Esophagus squamous epithelium (tissue), 5 donors: Measurements from ENCODE around the gene BRD1. TPM values are rescaled to one million over a fixed set of nuclear protein-coding genes. Genes with fewer than 3 reads are reported as not detected.

Source experiments
- DNase-seq: peaks from one replicate; lab custom pipeline; 2025; lab: John Stamatoyannopoulos, UW
- H3K27ac ChIP-seq, 4 donors: fragments of 200-600 bp; sonication (generic); one replicate each; pipeline ENCODE4 v1.5.1; 2016 to 2019; ENCODE audit warnings: mild to moderate bottlenecking in 1 of 4
- H3K27me3 ChIP-seq, 4 donors: fragments of 200-600 bp; sonication (generic); 1 replicate in 3 of 4; 2 replicates in 1 of 4; pipeline versions ENCODE4 v1.5.1 to v1.6.0; 2017 to 2021; ENCODE audit warnings: antibody characterized with exemption in 1 of 4
- H3K36me3 ChIP-seq, 3 donors: fragments of 200-600 bp; sonication (generic); one replicate each; pipeline ENCODE4 v1.5.1; 2016 to 2019
- H3K4me1 ChIP-seq, 3 donors: fragments of 200-600 bp; sonication (generic); one replicate each; pipeline ENCODE4 v1.5.1; 2017 to 2019
- H3K4me3 ChIP-seq, 4 donors: fragments of 200-600 bp; sonication (generic); 1 replicate in 3 of 4; 2 replicates in 1 of 4; pipeline ENCODE4 v1.5.1; 2016 to 2019; ENCODE audit warnings: mild to moderate bottlenecking in 2 of 4, moderate library complexity in 1 of 4
- H3K9me3 ChIP-seq, 3 donors: fragments of 200-600 bp; sonication (generic); one replicate each; pipeline ENCODE4 v1.5.1; 2016 to 2019
- CTCF ChIP-seq, 6 experiments: fragments of 450-650 bp in 4 of 6; fragments of 200-600 bp in 2 of 6; sonication (generic) in 2 of 6; IDR thresholded peaks; one replicate each; pipeline ENCODE4 v1.5.1; 2016 to 2019; ENCODE audit warnings: antibody characterized with exemption in 6 of 6, mild to moderate bottlenecking in 4 of 6, moderate library complexity in 4 of 6
- POLR2A ChIP-seq, 4 donors: fragments of 450-650 bp; IDR thresholded peaks; one replicate each; pipeline ENCODE4 v1.6.1; 2017; ENCODE audit warnings: antibody characterized with exemption in 4 of 4, mild to moderate bottlenecking in 4 of 4, moderate library complexity in 3 of 4
- WGBS, 2 donors: methylation state at CpG; one replicate each; pipeline ENCODE4 v1.1.5; 2018; 5-methylcytosine and 5-hydroxymethylcytosine counted together
- intact Hi-C: fragments of 100-400 bp; cut with DNase I; formaldehyde crosslinking; loops from one replicate; pipeline ENCODE4 v1.15.0; 2022
- total RNA-seq, 4 donors: library from RNA; depleted of rRNA; stranded (reverse); fragments of >200 nt; gene quantifications; one replicate each; pipeline ENCODE4 v1.1.0, GENCODE V29; 2016
- donor health status: DM: yes; HTN: yes; CAD: no.

Gene BRD1
- total RNA-seq, 4 donors from 2014 or later: 17.8 to 37.4 (median 29.9) TPM

GRCh38 chr22:49734882-49735281, 92.8 kb downstream of the BRD1 start:
- Histone ChIP-seq H3K27ac (no peak overlapping the region), H3K9me3 (no peaks in the 10 kb centered on the region), H3K4me3 (no peak overlapping the region), H3K36me3 (no peaks in the 10 kb centered on the region), H3K27me3 (peaks cover 0 to 92% (median 0%) of the 10 kb centered on the region in 4 donors), H3K4me1 (no peaks in the 10 kb centered on the region)
- 89% methylated on average over 4 of the region's 12 CpGs; no CpG with 5 or more reads in 1 of the 2 donors for WGBS, 2 donors
- TF ChIP-seq POLR2A (IDR thresholded peaks at IDR 0.05) (no peak), CTCF (IDR thresholded peaks at IDR 0.05) (no peak)
- intact Hi-C loops: no loop called here
- no peak for DNase-seq

GRCh38 chr22:49734390-49734789, 93.3 kb downstream of the BRD1 start:
- DNase-seq: no peak
- Histone ChIP-seq H3K27ac (no peak overlapping the region), H3K4me1 (no peaks in the 10 kb centered on the region), H3K4me3 (no peak overlapping the region), H3K36me3 (no peaks in the 10 kb centered on the region), H3K27me3 (peaks cover 0 to 97% (median 0%) of the 10 kb centered on the region in 4 donors), H3K9me3 (no peaks in the 10 kb centered on the region)
- intact Hi-C loops: no loop called here
- TF ChIP-seq CTCF (IDR thresholded peaks at IDR 0.05) (no peak), POLR2A (IDR thresholded peaks at IDR 0.05) (no peak)
- 59 to 88% methylated on average over 3 to 4 of the region's 11 CpGs for WGBS, 2 donors

DNA sequence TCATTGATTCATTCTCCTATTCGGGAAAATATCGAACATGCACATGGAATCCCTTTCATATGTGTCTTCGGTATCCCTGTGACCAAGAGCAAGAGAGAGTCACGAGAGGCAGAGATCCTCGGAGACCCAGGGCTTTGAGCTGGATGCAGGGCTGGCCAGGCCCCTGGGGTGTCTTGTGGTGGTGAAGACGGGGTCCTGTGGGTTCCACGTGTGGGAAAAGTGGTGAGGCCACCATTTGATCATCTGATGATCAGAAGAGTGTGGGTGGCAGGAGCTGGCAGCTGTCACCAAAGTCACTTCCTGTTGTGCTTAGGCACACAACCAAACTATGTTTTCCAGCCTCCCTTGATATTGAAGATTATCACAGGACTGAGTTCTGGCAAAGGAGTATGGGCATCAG, 94.0 kb downstream of the BRD1 start:
- 70 to 85% methylated on average over 4 to 6 of the region's 7 CpGs for WGBS, 2 donors
- Histone ChIP-seq H3K36me3 (no peaks in the 10 kb centered on the region), H3K4me3 (no peak overlapping the region), H3K4me1 (no peaks in the 10 kb centered on the region), H3K27ac (no peak overlapping the region), H3K9me3 (no peaks in the 10 kb centered on the region), H3K27me3 (peaks cover 0 to 97% (median 0%) of the 10 kb centered on the region in 4 donors)
- DNase-seq: no peak
- TF ChIP-seq POLR2A (IDR thresholded peaks at IDR 0.05): no peak
- no peak for TF ChIP-seq CTCF (IDR thresholded peaks at IDR 0.05)
- intact Hi-C loops: no loop called here

DNA sequence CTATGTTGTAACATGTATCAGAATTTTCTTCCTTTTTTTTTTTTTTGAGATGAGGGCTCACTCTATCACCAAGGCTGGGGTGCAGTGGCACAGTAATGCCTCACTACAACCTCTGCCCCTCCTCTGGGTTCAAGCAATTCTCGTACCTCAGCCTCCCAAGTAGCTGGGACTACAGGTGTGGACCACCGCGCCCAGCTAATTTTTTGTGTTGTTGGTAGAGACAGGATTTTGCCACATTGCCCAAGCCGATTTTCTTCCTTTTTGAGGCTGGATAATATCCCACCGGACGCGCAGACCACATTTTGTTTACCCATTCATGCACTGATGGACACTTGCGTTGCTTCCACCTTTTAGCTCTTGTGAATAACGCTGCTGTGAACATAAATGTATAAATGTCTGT, 97.0 kb downstream of the BRD1 start:
- H3K27me3 ChIP-seq: peaks cover 0 to 98% (median 0%) of the 10 kb centered on the region in 4 donors
- intact Hi-C loops: no loop called here
- 81 to 87% methylated on average over 9 of the region's 9 CpGs for WGBS, 2 donors
- H3K4me1 ChIP-seq: no peaks in the 10 kb centered on the region
- H3K36me3 ChIP-seq: no peaks in the 10 kb centered on the region
- no peak overlapping the region for H3K4me3 ChIP-seq
- TF ChIP-seq POLR2A (IDR thresholded peaks at IDR 0.05) (no peak), CTCF (IDR thresholded peaks at IDR 0.05) (no peak)
- no peaks in the 10 kb centered on the region for H3K9me3 ChIP-seq
- DNase-seq: no peak
- no peak overlapping the region for H3K27ac ChIP-seq

GRCh38 chr22:49728570-49729271, 99.0 kb downstream of the BRD1 start:
- H3K4me3 ChIP-seq: no peak overlapping the region
- H3K36me3 ChIP-seq: no peaks in the 10 kb centered on the region
- peaks cover 0 to 13% (median 6%) of the 10 kb centered on the region in 3 donors for H3K4me1 ChIP-seq
- TF ChIP-seq POLR2A (IDR thresholded peaks at IDR 0.05) (no peak), CTCF (IDR thresholded peaks at IDR 0.05) (no peak)
- intact Hi-C loops: no loop called here
- no peak for DNase-seq
- WGBS, 2 donors: 78 to 79% methylated on average over 3 to 8 of the region's 31 CpGs
- peaks cover 0 to 98% (median 3%) of the 10 kb centered on the region in 4 donors for H3K27me3 ChIP-seq
- H3K9me3 ChIP-seq: no peaks in the 10 kb centered on the region
- H3K27ac ChIP-seq: no peak overlapping the region
